HCT116 (cell line): ENCODE measurements around the gene TRAM1L1.

ENCODE experiments used
- CBX3 ChIP-seq: IDR thresholded peaks from 2 replicates; pipeline ENCODE4 v1.6.1; 2012; ENCODE audit warnings: low read depth
- ELF1 ChIP-seq: IDR thresholded peaks from 2 replicates; pipeline ENCODE4 v1.6.1; 2012; ENCODE audit warnings: low read depth, borderline replicate concordance
- EZH2 ChIP-seq: fragments of 200-600 bp; sonication (generic); IDR thresholded peaks from 2 replicates; pipeline ENCODE4 v1.6.1; 2017; ENCODE audit warnings: antibody characterized with exemption, mixed run types
- EZH2phosphoT487 ChIP-seq: fragments of 200-600 bp; IDR thresholded peaks from 2 replicates; pipeline ENCODE4 v1.6.1; 2018; ENCODE audit warnings: antibody characterized with exemption, borderline replicate concordance
- POLR2A ChIP-seq: IDR thresholded peaks from 2 replicates; pipeline ENCODE4 v1.7.0; 2011; ENCODE audit warnings: borderline replicate concordance; ENCODE audit not compliant: insufficient read depth, insufficient read length; ENCODE audit errors: extremely low read depth
- POLR2AphosphoS5 ChIP-seq: IDR thresholded peaks from 2 replicates; pipeline ENCODE4 v1.6.1; 2011; ENCODE audit warnings: mild to moderate bottlenecking, low read depth, low read length, moderate library complexity
- RAD21 ChIP-seq: IDR thresholded peaks from 2 replicates; pipeline ENCODE4 v1.6.1; 2012; ENCODE audit warnings: low read depth, mild to moderate bottlenecking
- SIN3A ChIP-seq: IDR thresholded peaks from 2 replicates; pipeline ENCODE4 v1.6.1; 2012; ENCODE audit warnings: low read depth
- SP1 ChIP-seq: IDR thresholded peaks from 2 replicates; pipeline ENCODE4 v1.6.1; 2012; ENCODE audit warnings: low read depth
- TCF7L2 ChIP-seq: IDR thresholded peaks from 2 replicates; pipeline ENCODE4 v1.7.0; 2011; ENCODE audit warnings: borderline replicate concordance, inconsistent platforms; ENCODE audit not compliant: insufficient read depth, insufficient read length; ENCODE audit errors: extremely low read depth
- ZNF274 ChIP-seq: fragments of 200-500 bp; sonication (Bioruptor generic); IDR thresholded peaks from 2 replicates; pipeline ENCODE4 v1.6.1; 2014; ENCODE audit warnings: mild to moderate bottlenecking, low read depth, low read length, inconsistent platforms
- TF ChIP-seq, protein P1 (sequence below), 3 experiments: fragments of 200-600 bp in 1 of 3; sonication (generic) in 1 of 3; IDR thresholded peaks in 2 of 3; conservative IDR thresholded peaks in 1 of 3; 2 replicates each; pipeline ENCODE4 v1.5.1; 2012 to 2017; ENCODE audit warnings: low read depth in 2 of 3, low read length in 2 of 3, antibody characterized with exemption in 1 of 3, borderline replicate concordance in 1 of 3, control low read depth in 1 of 3, mild to moderate bottlenecking in 1 of 3, mixed read lengths in 1 of 3, mixed run types in 1 of 3, moderate library complexity in 1 of 3; ENCODE audit not compliant: insufficient read depth in 1 of 3
- TF ChIP-seq, protein P2 (sequence below): IDR thresholded peaks from 2 replicates; pipeline ENCODE4 v1.6.1; 2012

DNA sequence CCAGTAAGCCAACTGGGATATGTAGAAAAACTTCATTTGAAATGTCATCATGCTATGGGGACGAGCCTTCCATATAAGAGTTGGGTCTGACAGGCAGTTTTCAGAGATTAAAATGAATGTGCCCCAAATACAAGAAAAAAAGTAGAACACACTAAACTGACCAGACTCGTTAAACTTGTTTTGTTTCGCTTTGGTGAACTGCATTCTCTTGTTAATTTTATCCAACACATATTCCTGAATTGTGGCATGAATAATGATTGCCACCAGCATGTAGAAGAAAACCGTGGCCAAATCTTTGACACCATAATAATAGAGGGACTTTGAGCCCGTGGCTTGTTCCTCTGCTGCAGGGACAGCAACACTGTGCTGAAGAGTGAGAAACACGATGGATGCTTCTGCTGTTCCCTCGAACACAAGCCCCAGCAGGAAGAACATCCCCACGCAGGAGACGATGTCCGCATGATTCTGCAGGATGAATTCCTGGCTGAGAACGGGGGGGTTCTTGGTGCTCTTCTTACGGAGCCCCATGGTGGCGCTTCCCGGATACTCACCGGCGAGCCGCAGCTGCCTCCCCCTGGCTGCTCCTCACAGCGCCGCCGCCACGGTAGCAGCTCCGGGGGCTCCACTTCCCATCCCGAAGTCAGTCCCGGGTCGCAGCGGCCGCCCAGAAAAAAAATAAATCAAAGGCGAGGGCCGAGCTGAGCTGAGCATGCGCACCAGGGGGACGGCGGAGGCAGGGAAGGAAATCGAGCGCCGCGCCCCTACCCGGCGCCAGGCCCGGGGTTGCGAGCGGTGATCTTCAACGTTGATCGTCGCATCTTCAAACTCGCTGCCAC lies at the start of gene TRAM1L1:
- TF ChIP-seq POLR2A (no peak), POLR2AphosphoS5 (no peak), EZH2phosphoT487 (no peak), EZH2 (no peak), SIN3A (no peak), ELF1 (no peak), RAD21 (no peak), SP1 (no peak), ZNF274 (no peak), CBX3 (no peak), TCF7L2 (no peak)
- TF ChIP-seq, protein P1, sequence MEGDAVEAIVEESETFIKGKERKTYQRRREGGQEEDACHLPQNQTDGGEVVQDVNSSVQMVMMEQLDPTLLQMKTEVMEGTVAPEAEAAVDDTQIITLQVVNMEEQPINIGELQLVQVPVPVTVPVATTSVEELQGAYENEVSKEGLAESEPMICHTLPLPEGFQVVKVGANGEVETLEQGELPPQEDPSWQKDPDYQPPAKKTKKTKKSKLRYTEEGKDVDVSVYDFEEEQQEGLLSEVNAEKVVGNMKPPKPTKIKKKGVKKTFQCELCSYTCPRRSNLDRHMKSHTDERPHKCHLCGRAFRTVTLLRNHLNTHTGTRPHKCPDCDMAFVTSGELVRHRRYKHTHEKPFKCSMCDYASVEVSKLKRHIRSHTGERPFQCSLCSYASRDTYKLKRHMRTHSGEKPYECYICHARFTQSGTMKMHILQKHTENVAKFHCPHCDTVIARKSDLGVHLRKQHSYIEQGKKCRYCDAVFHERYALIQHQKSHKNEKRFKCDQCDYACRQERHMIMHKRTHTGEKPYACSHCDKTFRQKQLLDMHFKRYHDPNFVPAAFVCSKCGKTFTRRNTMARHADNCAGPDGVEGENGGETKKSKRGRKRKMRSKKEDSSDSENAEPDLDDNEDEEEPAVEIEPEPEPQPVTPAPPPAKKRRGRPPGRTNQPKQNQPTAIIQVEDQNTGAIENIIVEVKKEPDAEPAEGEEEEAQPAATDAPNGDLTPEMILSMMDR (IDR thresholded peaks at IDR 0.05 in 2 of 3, conservative IDR thresholded peaks at IDR 0.05 in 1 of 3; ENCODE audit: borderline replicate concordance in 1 of 3, insufficient read depth in 1 of 3, low read depth in 2 of 3, low read length in 2 of 3) = no peak
- TF ChIP-seq, protein P2, sequence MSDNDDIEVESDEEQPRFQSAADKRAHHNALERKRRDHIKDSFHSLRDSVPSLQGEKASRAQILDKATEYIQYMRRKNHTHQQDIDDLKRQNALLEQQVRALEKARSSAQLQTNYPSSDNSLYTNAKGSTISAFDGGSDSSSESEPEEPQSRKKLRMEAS = no peak
